SK-N-SH treated with all-trans-retinoic acid at 6 μM for 48 hours (cell line): Measurements from ENCODE around the gene CUEDC1.

Source experiments
- ARNTL ChIP-seq: fragments of 450-650 bp; formaldehyde crosslinking; IDR thresholded peaks from 2 replicates; pipeline ENCODE4 v1.5.0; 2020; ENCODE audit warnings: low read depth, mild to moderate bottlenecking, moderate library complexity, borderline replicate concordance
- CSDC2 ChIP-seq: fragments of 250-450 bp; sonication (Bioruptor Pico); IDR thresholded peaks from 2 replicates; pipeline ENCODE4 v1.5.0; 2020; ENCODE audit warnings: mild to moderate bottlenecking, moderate library complexity
- GLIS3 ChIP-seq: fragments of 250-450 bp; sonication (Bioruptor Pico); IDR thresholded peaks from 2 replicates; pipeline ENCODE4 v1.5.0; 2020; ENCODE audit warnings: mild to moderate bottlenecking, moderate library complexity
- ISL1 ChIP-seq: fragments of 250-450 bp; sonication (Bioruptor Pico); IDR thresholded peaks from 2 replicates; pipeline ENCODE4 v2.1.2; 2022; ENCODE audit warnings: mild to moderate bottlenecking, moderate library complexity
- OSR1 ChIP-seq: fragments of 250-450 bp; sonication (Bioruptor Pico); IDR thresholded peaks from 2 replicates; pipeline ENCODE4 v1.8.0; 2022; ENCODE audit warnings: moderate library complexity, mild to moderate bottlenecking, inconsistent platforms
- PPARA ChIP-seq: fragments of 250-450 bp; sonication (Bioruptor Pico); IDR thresholded peaks from 2 replicates; pipeline ENCODE4 v1.5.0; 2020; ENCODE audit warnings: mild to moderate bottlenecking, borderline replicate concordance
- ZC3H10 ChIP-seq: fragments of 250-450 bp; sonication (Bioruptor Pico); IDR thresholded peaks from 2 replicates; pipeline ENCODE4 v1.5.1; 2021; ENCODE audit warnings: mild to moderate bottlenecking, moderate library complexity
- ZFP3 ChIP-seq: fragments of 250-450 bp; sonication (Bioruptor Pico); IDR thresholded peaks from 2 replicates; pipeline ENCODE4 v1.5.0; 2020; ENCODE audit warnings: mild to moderate bottlenecking, moderate library complexity
- ZFP30 ChIP-seq: fragments of 450-650 bp; formaldehyde crosslinking; IDR thresholded peaks from 2 replicates; pipeline ENCODE4 v1.5.0; 2022; ENCODE audit warnings: mild to moderate bottlenecking, moderate library complexity
- ZNF8 ChIP-seq: fragments of 450-650 bp; formaldehyde crosslinking; IDR thresholded peaks from 2 replicates; pipeline ENCODE4 v1.5.0; 2020; ENCODE audit warnings: mild to moderate bottlenecking, moderate library complexity
- TF ChIP-seq, protein P1 (sequence below): fragments of 250-450 bp; sonication (Bioruptor Pico); IDR thresholded peaks from 2 replicates; pipeline ENCODE4 v1.8.0; 2020; ENCODE audit warnings: mild to moderate bottlenecking, moderate library complexity, borderline replicate concordance
- TF ChIP-seq, protein P2 (sequence below): fragments of 250-450 bp; sonication (Bioruptor Pico); IDR thresholded peaks from 2 replicates; pipeline ENCODE4 v1.5.0; 2020; ENCODE audit warnings: mild to moderate bottlenecking, moderate library complexity
- TF ChIP-seq, protein P3 (sequence below): fragments of 250-450 bp; sonication (Bioruptor Pico); IDR thresholded peaks from 2 replicates; pipeline ENCODE4 v1.5.1; 2021; ENCODE audit warnings: mild to moderate bottlenecking, moderate library complexity

DNA sequence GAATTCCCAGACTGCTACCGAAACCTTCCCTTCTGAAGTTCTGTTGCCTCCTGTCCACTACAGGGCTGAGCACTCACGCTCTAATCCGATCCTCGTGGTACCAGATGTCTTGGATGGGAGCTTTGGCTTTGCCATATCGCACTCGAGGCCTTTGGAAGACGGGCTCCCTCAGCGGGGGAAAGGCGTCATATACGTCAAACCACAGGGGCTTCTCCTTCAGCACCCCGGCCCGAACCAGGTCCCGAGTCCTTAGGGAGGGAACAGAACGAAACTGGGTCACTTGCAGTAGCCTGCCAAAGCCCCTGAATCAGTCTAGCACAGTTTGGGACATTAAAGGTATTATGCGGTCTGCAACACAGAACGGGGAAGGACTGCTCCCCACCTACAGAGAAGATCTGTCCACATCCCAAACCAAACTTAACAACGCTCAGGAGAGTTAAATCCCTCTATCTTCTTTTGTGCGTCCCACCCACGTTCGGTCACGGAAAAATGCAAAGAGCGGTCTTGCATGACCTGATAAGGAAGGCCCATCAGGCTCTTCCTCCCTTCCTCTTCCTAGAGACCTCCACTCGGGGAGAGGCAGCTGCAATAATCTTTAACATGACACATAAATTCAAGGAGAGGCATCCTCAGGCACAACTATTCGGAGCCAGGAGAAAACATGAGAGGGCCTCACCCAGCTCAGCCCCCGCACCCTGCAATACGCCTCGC, 105.9 kb downstream of the CUEDC1 start:
- no peak for TF ChIP-seq CSDC2 (CRISPR knock-in tag)
- TF ChIP-seq, protein P1, sequence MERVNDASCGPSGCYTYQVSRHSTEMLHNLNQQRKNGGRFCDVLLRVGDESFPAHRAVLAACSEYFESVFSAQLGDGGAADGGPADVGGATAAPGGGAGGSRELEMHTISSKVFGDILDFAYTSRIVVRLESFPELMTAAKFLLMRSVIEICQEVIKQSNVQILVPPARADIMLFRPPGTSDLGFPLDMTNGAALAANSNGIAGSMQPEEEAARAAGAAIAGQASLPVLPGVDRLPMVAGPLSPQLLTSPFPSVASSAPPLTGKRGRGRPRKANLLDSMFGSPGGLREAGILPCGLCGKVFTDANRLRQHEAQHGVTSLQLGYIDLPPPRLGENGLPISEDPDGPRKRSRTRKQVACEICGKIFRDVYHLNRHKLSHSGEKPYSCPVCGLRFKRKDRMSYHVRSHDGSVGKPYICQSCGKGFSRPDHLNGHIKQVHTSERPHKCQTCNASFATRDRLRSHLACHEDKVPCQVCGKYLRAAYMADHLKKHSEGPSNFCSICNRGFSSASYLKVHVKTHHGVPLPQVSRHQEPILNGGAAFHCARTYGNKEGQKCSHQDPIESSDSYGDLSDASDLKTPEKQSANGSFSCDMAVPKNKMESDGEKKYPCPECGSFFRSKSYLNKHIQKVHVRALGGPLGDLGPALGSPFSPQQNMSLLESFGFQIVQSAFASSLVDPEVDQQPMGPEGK (CRISPR knock-in tag): no peak
- no peak for TF ChIP-seq GLIS3 (CRISPR knock-in tag)
- no peak for TF ChIP-seq ARNTL (CRISPR knock-in tag)
- no peak for TF ChIP-seq ZFP3 (CRISPR knock-in tag)
- TF ChIP-seq OSR1: no peak
- TF ChIP-seq ZFP30 (CRISPR knock-in tag): no peak
- no peak for TF ChIP-seq ZNF8 (CRISPR knock-in tag)
- TF ChIP-seq PPARA (CRISPR knock-in tag): no peak
- TF ChIP-seq, protein P2, sequence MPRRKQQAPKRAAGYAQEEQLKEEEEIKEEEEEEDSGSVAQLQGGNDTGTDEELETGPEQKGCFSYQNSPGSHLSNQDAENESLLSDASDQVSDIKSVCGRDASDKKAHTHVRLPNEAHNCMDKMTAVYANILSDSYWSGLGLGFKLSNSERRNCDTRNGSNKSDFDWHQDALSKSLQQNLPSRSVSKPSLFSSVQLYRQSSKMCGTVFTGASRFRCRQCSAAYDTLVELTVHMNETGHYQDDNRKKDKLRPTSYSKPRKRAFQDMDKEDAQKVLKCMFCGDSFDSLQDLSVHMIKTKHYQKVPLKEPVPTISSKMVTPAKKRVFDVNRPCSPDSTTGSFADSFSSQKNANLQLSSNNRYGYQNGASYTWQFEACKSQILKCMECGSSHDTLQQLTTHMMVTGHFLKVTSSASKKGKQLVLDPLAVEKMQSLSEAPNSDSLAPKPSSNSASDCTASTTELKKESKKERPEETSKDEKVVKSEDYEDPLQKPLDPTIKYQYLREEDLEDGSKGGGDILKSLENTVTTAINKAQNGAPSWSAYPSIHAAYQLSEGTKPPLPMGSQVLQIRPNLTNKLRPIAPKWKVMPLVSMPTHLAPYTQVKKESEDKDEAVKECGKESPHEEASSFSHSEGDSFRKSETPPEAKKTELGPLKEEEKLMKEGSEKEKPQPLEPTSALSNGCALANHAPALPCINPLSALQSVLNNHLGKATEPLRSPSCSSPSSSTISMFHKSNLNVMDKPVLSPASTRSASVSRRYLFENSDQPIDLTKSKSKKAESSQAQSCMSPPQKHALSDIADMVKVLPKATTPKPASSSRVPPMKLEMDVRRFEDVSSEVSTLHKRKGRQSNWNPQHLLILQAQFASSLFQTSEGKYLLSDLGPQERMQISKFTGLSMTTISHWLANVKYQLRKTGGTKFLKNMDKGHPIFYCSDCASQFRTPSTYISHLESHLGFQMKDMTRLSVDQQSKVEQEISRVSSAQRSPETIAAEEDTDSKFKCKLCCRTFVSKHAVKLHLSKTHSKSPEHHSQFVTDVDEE (CRISPR knock-in tag): no peak
- TF ChIP-seq ISL1 (CRISPR knock-in tag): no peak
- no peak for TF ChIP-seq ZC3H10 (CRISPR knock-in tag)
- TF ChIP-seq, protein P3, sequence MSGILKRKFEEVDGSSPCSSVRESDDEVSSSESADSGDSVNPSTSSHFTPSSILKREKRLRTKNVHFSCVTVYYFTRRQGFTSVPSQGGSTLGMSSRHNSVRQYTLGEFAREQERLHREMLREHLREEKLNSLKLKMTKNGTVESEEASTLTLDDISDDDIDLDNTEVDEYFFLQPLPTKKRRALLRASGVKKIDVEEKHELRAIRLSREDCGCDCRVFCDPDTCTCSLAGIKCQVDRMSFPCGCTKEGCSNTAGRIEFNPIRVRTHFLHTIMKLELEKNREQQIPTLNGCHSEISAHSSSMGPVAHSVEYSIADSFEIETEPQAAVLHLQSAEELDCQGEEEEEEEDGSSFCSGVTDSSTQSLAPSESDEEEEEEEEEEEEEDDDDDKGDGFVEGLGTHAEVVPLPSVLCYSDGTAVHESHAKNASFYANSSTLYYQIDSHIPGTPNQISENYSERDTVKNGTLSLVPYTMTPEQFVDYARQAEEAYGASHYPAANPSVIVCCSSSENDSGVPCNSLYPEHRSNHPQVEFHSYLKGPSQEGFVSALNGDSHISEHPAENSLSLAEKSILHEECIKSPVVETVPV: no peak
